MCF 10A (cell line): ENCODE data around the gene TMEM45A. TPM values are rescaled to one million over a fixed set of nuclear protein-coding genes. Genes with fewer than 3 reads are reported as not detected.

ENCODE experiments used
- BruUV-seq: library from RNA; stranded (reverse); fragments of 400-500 nt; replicated peaks from 2 replicates; lab custom pipeline; 2021; lab: Mats Ljungman, UMichigan
- CTCF ChIA-PET: fragments of 300-600 bp; sonication (Branson Sonifier 250); formaldehyde crosslinking; extraction: SDS; loops from one replicate; lab custom pipeline; 2021; ENCODE audit warnings: antibody characterized with exemption, inconsistent platforms; lab: Yijun Ruan, JAX
- POLR2A ChIA-PET: fragments of 300-600, 350-650 bp; sonication (Branson Sonifier 250); formaldehyde crosslinking; extraction: SDS; loops from one replicate; lab custom pipeline; 2020; ENCODE audit warnings: antibody characterized with exemption, inconsistent platforms; lab: Yijun Ruan, JAX
- DNase-seq: peaks from one replicate; pipeline ENCODE4 v3.0.0-alpha.2; 2018; ENCODE audit not compliant: unreplicated experiment
- H3K27ac Mint-ChIP-seq: one replicate; pipeline ENCODE4 v1.8.0; 2022; ENCODE audit warnings: mild to moderate bottlenecking, low read depth, mixed read lengths; ENCODE audit not compliant: unreplicated experiment
- H3K27me3 Mint-ChIP-seq: one replicate; pipeline ENCODE4 v1.8.0; 2022; ENCODE audit warnings: mixed read lengths; ENCODE audit not compliant: insufficient read depth, unreplicated experiment
- H3K36me3 Mint-ChIP-seq: one replicate; pipeline ENCODE4 v1.8.0; 2022; ENCODE audit warnings: mild to moderate bottlenecking, moderate library complexity, mixed read lengths; ENCODE audit not compliant: insufficient read depth, unreplicated experiment
- H3K4me1 Mint-ChIP-seq: one replicate; pipeline ENCODE4 v1.8.0; 2022; ENCODE audit warnings: mixed read lengths; ENCODE audit not compliant: insufficient read depth, unreplicated experiment
- H3K4me3 Mint-ChIP-seq: one replicate; pipeline ENCODE4 v1.8.0; 2022; ENCODE audit warnings: mild to moderate bottlenecking, moderate library complexity, mixed read lengths; ENCODE audit not compliant: unreplicated experiment
- H3K9me3 Mint-ChIP-seq: one replicate; pipeline ENCODE4 v1.8.0; 2022; ENCODE audit warnings: mixed read lengths; ENCODE audit not compliant: unreplicated experiment
- CTCF ChIP-seq: fragments of 200-600 bp; IDR thresholded peaks from one replicate; pipeline ENCODE4 v1.8.0; 2022; ENCODE audit warnings: antibody characterized with exemption, mild to moderate bottlenecking; ENCODE audit not compliant: unreplicated experiment
- intact Hi-C: fragments of 100-400 bp; cut with micrococcal nuclease; formaldehyde crosslinking; loops from 2 replicates; pipeline ENCODE4 v1.14.1; 2022
- total RNA-seq: library from RNA; stranded (reverse); gene quantifications from 2 replicates; pipeline ENCODE4 v1.2.3, GENCODE V29; 2022

The TMEM45A gene
- total RNA-seq, 1 experiment from 2014 or later = 4.1 TPM

- CTCF ChIA-PET = interaction anchor here (0.5 to 1.0 kb wide), 2 partner anchors 21 to 108 kb away, joined by 3 to 5 read pairs; no protein-coding TSS in a partner anchor
- TF ChIP-seq CTCF = no peak
- Mint-ChIP-seq H3K27ac (no peak overlapping the region), H3K36me3 (no peaks in the 10 kb centered on the region), H3K4me3 (no peak overlapping the region), H3K27me3 (peaks cover 28% of the 10 kb centered on the region), H3K9me3 (no peaks in the 10 kb centered on the region), H3K4me1 (no peaks in the 10 kb centered on the region)
- POLR2A ChIA-PET = no interaction called here
- BruUV-seq = no TSS peak
- intact Hi-C loops = no loop called here
- no peak for DNase-seq
These were observed 8.9 kb upstream of the TMEM45A start for GRCh38 chr3:100483529-100483928.

GRCh38 chr3:100486808-100487207 lies 5.6 kb upstream of the TMEM45A start:
- no TSS peak for BruUV-seq
- CTCF ChIA-PET = interaction anchor here (0.6 to 1.3 kb wide), 3 partner anchors 24 to 923 kb away, joined by 4 to 6 read pairs (median 6); no protein-coding TSS in a partner anchor
- no peak overlapping the region for H3K27ac Mint-ChIP-seq
- no peaks in the 10 kb centered on the region for H3K36me3 Mint-ChIP-seq
- TF ChIP-seq CTCF = no peak
- intact Hi-C loops = no loop called here
- H3K4me1 Mint-ChIP-seq = peaks cover 4% of the 10 kb centered on the region
- H3K27me3 Mint-ChIP-seq = peaks cover 15% of the 10 kb centered on the region
- POLR2A ChIA-PET = no interaction called here
- no peak for DNase-seq
- no peaks in the 10 kb centered on the region for H3K9me3 Mint-ChIP-seq
- H3K4me3 Mint-ChIP-seq = no peak overlapping the region

GRCh38 chr3:100489118-100489517 lies 3.3 kb upstream of the TMEM45A start:
- no peaks in the 10 kb centered on the region for H3K9me3 Mint-ChIP-seq
- TF ChIP-seq CTCF = no peak
- no peaks in the 10 kb centered on the region for H3K36me3 Mint-ChIP-seq
- peaks cover 6% of the 10 kb centered on the region for H3K4me1 Mint-ChIP-seq
- no peak for DNase-seq
- intact Hi-C loops = no loop called here
- ChIA-PET POLR2A (interaction anchor here (0.7 to 0.9 kb wide), 3 partner anchors 13 to 123 kb away, joined by 3 to 5 read pairs (median 3); no protein-coding TSS in a partner anchor), CTCF (interaction anchor here (0.5 to 1.7 kb wide), 2 partner anchors 26 to 92 kb away, joined by 3 to 10 read pairs; no protein-coding TSS in a partner anchor)
- H3K27me3 Mint-ChIP-seq = peaks cover under 1% of the 10 kb centered on the region
- H3K27ac Mint-ChIP-seq = no peak overlapping the region
- H3K4me3 Mint-ChIP-seq = no peak overlapping the region
- no TSS peak for BruUV-seq

GRCh38 chr3:100496711-100497261 lies 4.4 kb downstream of the TMEM45A start:
- Mint-ChIP-seq H3K27me3 (no peaks in the 10 kb centered on the region), H3K27ac (no peak overlapping the region), H3K36me3 (no peaks in the 10 kb centered on the region), H3K9me3 (no peaks in the 10 kb centered on the region), H3K4me3 (no peak overlapping the region), H3K4me1 (peaks cover 10% of the 10 kb centered on the region)
- ChIA-PET POLR2A (no interaction called here), CTCF (no interaction called here)
- no peak for DNase-seq
- BruUV-seq = no TSS peak
- intact Hi-C loops = no loop called here
- no peak for TF ChIP-seq CTCF
